ENCODE measurements around the gene CYTH3.
"Not testable (repeated sequence)": the region's sequence is repeated elsewhere in the genome, so short reads cannot be mapped to it uniquely, and the experiment has no call there.

DNA sequence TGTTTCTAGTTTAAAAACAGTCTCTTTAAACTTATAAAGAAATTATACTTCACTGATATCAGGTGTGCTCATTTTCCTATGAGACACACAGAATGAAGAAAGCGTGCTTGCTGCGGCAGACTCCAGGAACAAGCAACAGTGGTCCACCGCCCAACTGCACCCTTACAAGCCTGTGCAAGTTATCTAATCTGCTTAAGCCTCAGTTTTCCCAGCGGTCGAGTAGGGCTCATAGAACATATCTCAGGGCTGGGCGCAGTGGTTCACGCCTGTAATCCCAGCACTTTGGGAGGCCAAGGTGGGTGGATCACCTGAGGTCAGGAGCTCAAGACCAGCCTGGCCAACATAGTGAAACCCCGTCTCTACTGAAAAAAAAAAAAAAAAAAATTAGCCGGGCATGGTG lies 43.1 kb downstream of the CYTH3 start:
- TF ChIP-seq CTCF, EP300 (IDR thresholded peaks at IDR 0.05): not testable (repeated sequence)

Measured in ovary (tissue), 3 donors.